ENCODE results near the gene VWA3A. TPM values are rescaled to one million over a fixed set of nuclear protein-coding genes. Genes with fewer than 3 reads are reported as not detected.

Gene VWA3A
- total RNA-seq, 1 experiment from 2014 or later, result not detected

DNA sequence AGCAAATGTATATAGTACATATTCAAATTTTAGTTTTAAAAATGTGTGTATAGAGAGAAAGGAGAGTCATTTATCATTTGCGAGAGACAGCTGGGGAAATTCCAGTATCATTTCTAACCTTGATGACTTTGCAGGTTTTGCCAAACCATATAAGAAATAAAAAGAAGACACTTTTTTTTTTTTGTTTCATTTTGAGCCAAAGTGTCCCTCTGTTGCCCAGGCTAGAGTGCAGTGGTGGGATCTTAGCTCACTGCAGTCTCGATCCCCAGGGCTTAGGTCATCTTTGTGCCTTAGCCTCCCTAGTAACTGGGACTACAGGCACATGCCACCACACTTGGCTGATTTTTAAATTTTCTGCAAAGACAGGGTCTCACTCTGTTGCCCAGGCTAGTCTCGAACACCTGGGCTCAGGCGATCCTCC, 38.4 kb upstream of the VWA3A start:
- no peak overlapping the region for H3K4me3 ChIP-seq (ENCODE audit: low read depth in 2 of 2, low read length in 2 of 2)
- TF ChIP-seq POLR2AphosphoS5 (IDR thresholded peaks at IDR 0.05; ENCODE audit: low read depth, low read length), result no peak
- no peak for TF ChIP-seq TCF7L2 (IDR thresholded peaks at IDR 0.05; ENCODE audit: low read depth, low read length)
- TF ChIP-seq, protein P1, sequence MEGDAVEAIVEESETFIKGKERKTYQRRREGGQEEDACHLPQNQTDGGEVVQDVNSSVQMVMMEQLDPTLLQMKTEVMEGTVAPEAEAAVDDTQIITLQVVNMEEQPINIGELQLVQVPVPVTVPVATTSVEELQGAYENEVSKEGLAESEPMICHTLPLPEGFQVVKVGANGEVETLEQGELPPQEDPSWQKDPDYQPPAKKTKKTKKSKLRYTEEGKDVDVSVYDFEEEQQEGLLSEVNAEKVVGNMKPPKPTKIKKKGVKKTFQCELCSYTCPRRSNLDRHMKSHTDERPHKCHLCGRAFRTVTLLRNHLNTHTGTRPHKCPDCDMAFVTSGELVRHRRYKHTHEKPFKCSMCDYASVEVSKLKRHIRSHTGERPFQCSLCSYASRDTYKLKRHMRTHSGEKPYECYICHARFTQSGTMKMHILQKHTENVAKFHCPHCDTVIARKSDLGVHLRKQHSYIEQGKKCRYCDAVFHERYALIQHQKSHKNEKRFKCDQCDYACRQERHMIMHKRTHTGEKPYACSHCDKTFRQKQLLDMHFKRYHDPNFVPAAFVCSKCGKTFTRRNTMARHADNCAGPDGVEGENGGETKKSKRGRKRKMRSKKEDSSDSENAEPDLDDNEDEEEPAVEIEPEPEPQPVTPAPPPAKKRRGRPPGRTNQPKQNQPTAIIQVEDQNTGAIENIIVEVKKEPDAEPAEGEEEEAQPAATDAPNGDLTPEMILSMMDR (IDR thresholded peaks at IDR 0.05), result no peak
- TF ChIP-seq, protein P2, sequence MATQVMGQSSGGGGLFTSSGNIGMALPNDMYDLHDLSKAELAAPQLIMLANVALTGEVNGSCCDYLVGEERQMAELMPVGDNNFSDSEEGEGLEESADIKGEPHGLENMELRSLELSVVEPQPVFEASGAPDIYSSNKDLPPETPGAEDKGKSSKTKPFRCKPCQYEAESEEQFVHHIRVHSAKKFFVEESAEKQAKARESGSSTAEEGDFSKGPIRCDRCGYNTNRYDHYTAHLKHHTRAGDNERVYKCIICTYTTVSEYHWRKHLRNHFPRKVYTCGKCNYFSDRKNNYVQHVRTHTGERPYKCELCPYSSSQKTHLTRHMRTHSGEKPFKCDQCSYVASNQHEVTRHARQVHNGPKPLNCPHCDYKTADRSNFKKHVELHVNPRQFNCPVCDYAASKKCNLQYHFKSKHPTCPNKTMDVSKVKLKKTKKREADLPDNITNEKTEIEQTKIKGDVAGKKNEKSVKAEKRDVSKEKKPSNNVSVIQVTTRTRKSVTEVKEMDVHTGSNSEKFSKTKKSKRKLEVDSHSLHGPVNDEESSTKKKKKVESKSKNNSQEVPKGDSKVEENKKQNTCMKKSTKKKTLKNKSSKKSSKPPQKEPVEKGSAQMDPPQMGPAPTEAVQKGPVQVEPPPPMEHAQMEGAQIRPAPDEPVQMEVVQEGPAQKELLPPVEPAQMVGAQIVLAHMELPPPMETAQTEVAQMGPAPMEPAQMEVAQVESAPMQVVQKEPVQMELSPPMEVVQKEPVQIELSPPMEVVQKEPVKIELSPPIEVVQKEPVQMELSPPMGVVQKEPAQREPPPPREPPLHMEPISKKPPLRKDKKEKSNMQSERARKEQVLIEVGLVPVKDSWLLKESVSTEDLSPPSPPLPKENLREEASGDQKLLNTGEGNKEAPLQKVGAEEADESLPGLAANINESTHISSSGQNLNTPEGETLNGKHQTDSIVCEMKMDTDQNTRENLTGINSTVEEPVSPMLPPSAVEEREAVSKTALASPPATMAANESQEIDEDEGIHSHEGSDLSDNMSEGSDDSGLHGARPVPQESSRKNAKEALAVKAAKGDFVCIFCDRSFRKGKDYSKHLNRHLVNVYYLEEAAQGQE (IDR thresholded peaks at IDR 0.05; ENCODE audit: insufficient read depth in 1 of 2, low read depth in 2 of 2, low read length in 1 of 2), result no peak
- TF ChIP-seq SIN3A (IDR thresholded peaks at IDR 0.05; ENCODE audit: borderline replicate concordance, insufficient read depth, low read depth, low read length), result no peak
- H3K27me3 ChIP-seq (ENCODE audit: control insufficient read depth, insufficient read depth, low read length), result no peaks in the 10 kb centered on the region
- H3K4me1 ChIP-seq (ENCODE audit: control insufficient read depth, insufficient read depth, low read length), result no peaks in the 10 kb centered on the region
- BruUV-seq (replicated peaks), result no TSS peak
- ChIA-PET POLR2A (no interaction called here), CTCF (no interaction called here)
- H3K9me3 ChIP-seq (ENCODE audit: control insufficient read depth, insufficient read depth, low read depth, low read length), result peaks cover 2% of the 10 kb centered on the region; the same call in 1 of the 2 replicates
- DNase-seq (ENCODE audit: low read depth, low spot score) (no peak), ATAC-seq (no peak)
- no peak overlapping the region for H3K27ac ChIP-seq (ENCODE audit: low read length)
- intact Hi-C loops (cut with micrococcal nuclease; ENCODE audit: unreplicated experiment) (no loop called here), in situ Hi-C loops (cut with HindIII; ENCODE audit: low pct_unique_long_range_greater_than_20kb, low sequenced_read_pairs) (no loop called here)
- no peaks in the 10 kb centered on the region for H3K36me3 ChIP-seq (ENCODE audit: control insufficient read depth, insufficient read depth, low read length)

DNA sequence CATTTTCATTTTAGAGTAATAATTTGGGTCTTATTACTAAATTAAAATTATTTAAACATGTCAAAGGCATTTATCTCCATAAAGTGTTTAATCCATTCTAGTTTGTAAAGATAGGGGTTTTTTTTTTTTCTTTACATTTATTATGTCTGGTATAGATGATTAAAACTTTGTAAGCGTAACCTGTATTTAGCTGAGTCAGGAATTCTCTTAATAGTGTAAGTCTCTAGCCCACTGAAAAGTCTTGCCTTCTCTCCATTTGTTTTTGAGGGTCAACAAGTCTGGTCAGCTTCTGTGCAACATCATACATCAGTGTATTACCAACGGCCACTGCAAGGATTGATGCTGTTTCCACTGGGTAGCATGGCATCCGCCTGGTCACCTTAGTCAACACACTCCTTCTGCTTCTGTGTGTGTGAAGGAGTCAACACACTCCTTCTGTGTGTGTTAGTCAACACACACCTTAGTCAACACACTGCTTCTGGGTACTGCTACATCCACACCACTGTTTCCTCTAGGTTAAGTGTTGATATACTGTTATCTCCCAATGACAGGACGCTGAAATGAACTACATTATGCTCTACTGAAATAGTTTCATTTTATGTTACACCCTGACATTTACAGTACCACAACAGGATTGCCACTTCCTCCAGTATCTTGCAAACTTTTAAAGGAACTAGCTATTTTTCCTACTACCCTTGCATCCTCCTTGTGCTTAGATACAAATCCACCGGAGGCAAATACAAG, 37.3 kb upstream of the VWA3A start:
- Histone ChIP-seq H3K27ac (ENCODE audit: low read length) (no peak overlapping the region), H3K4me1 (ENCODE audit: control insufficient read depth, insufficient read depth, low read length) (no peaks in the 10 kb centered on the region), H3K9me3 (ENCODE audit: control insufficient read depth, insufficient read depth, low read depth, low read length) (peaks cover 2% of the 10 kb centered on the region; the same call in 1 of the 2 replicates), H3K27me3 (ENCODE audit: control insufficient read depth, insufficient read depth, low read length) (no peaks in the 10 kb centered on the region), H3K36me3 (ENCODE audit: control insufficient read depth, insufficient read depth, low read length) (no peaks in the 10 kb centered on the region), H3K4me3 (ENCODE audit: low read depth in 2 of 2, low read length in 2 of 2) (no peak overlapping the region)
- CTCF ChIA-PET, result interaction anchor here (0.5 kb wide), 1 partner anchor 10 kb away, joined by 3 read pairs; no protein-coding TSS in a partner anchor
- in situ Hi-C loops (cut with HindIII; ENCODE audit: low pct_unique_long_range_greater_than_20kb, low sequenced_read_pairs) (no loop called here), intact Hi-C loops (cut with micrococcal nuclease; ENCODE audit: unreplicated experiment) (no loop called here)
- BruUV-seq (replicated peaks), result no TSS peak
- no peak for DNase-seq (ENCODE audit: low read depth, low spot score)
- no peak for ATAC-seq
- POLR2A ChIA-PET, result no interaction called here
- TF ChIP-seq SIN3A (IDR thresholded peaks at IDR 0.05; ENCODE audit: borderline replicate concordance, insufficient read depth, low read depth, low read length), result no peak
- TF ChIP-seq TCF7L2 (IDR thresholded peaks at IDR 0.05; ENCODE audit: low read depth, low read length), result no peak
- TF ChIP-seq, protein P1 (IDR thresholded peaks at IDR 0.05), result no peak
- TF ChIP-seq POLR2AphosphoS5 (IDR thresholded peaks at IDR 0.05; ENCODE audit: low read depth, low read length), result no peak

All from Panc1 (cell line).